GM12878 (cell line): ENCODE data around the gene FKBP15. TPM values are rescaled to one million over a fixed set of nuclear protein-coding genes. Genes with fewer than 3 reads are reported as not detected.
"Not testable (repeated sequence)": the region's sequence is repeated elsewhere in the genome, so short reads cannot be mapped to it uniquely, and the experiment has no call there.

Experiments used
- ATAC-seq: fragments of 200-7000 bp; cut with Tn5 transposase; 3 replicates; pipeline ENCODE4 v1.9.1; 2020; ENCODE audit warnings: mild to moderate bottlenecking, moderate library complexity
- BruUV-seq: library from RNA; stranded (reverse); fragments of 400-500 nt; replicated peaks from 2 replicates; lab custom pipeline; 2021; lab: Mats Ljungman, UMichigan
- CTCF ChIA-PET: fragments of 300-600 bp; sonication (Branson Sonifier 250); formaldehyde crosslinking; extraction: SDS; loops from one replicate; lab custom pipeline; 2021; ENCODE audit warnings: inconsistent platforms; lab: Yijun Ruan, JAX
- POLR2A ChIA-PET: fragments of 350-600 bp; formaldehyde crosslinking; extraction: SDS; loops from one replicate; lab custom pipeline; 2021; ENCODE audit warnings: inconsistent platforms; lab: Charles Lee
- RAD21 ChIA-PET: fragments of 300-600 bp; sonication (Branson Sonifier 250); formaldehyde crosslinking; loops from one replicate; lab custom pipeline; 2023; ENCODE audit warnings: antibody characterized with exemption; ENCODE audit not compliant: unreplicated experiment; lab: Charles Lee
- SMC1A ChIA-PET: fragments of 300-600 bp; sonication (Branson Sonifier 250); formaldehyde crosslinking; loops from one replicate; lab custom pipeline; 2023; ENCODE audit not compliant: unreplicated experiment, uncharacterized antibody; lab: Charles Lee
- DNase-seq: peaks from one replicate; pipeline ENCODE4 v3.0.0-alpha.2; 2011; ENCODE audit warnings: low read depth, low spot score
- FAIRE-seq: peaks from 3 replicates; lab custom pipeline; 2011; peaks lifted over from hg19 to GRCh38; lab: Jason Lieb, UNC
- H2AFZ ChIP-seq: 2 replicates; pipeline ENCODE4 v1.6.0; 2011; ENCODE audit warnings: low read depth, low read length, control low read depth; ENCODE audit not compliant: control insufficient read depth
- H3K27ac ChIP-seq: 2 replicates; pipeline ENCODE4 v1.5.1; 2011; ENCODE audit warnings: control low read depth; ENCODE audit not compliant: control insufficient read depth, insufficient read depth
- H3K27me3 ChIP-seq, 2 experiments: replicated peaks in 1 of 2; 2 replicates each; pipeline versions ENCODE4 v1.6.0 to v1.6.1; 2011; ENCODE audit warnings: low read length in 1 of 2; ENCODE audit not compliant: control insufficient read depth in 2 of 2, insufficient read depth in 2 of 2
- H3K36me3 ChIP-seq, 2 experiments: 2 replicates each; pipeline ENCODE4 v1.5.1; 2011; ENCODE audit warnings: low read length in 1 of 2; ENCODE audit not compliant: control insufficient read depth in 2 of 2, insufficient read depth in 2 of 2
- H3K4me1 ChIP-seq: 2 replicates; pipeline ENCODE4 v1.6.1; 2011; ENCODE audit warnings: mild to moderate bottlenecking, low read length, moderate library complexity, mixed read lengths; ENCODE audit not compliant: control insufficient read depth, insufficient read depth
- H3K4me2 ChIP-seq: 2 replicates; pipeline ENCODE4 v1.6.0; 2011; ENCODE audit warnings: control low read depth; ENCODE audit not compliant: control insufficient read depth, insufficient read depth
- H3K4me3 ChIP-seq: fragments of 200-600 bp; sonication (generic); 2 replicates; pipeline ENCODE4 v1.5.1; 2016
- H3K79me2 ChIP-seq: 2 replicates; pipeline ENCODE4 v1.6.0; 2011; ENCODE audit warnings: low read length; ENCODE audit not compliant: control insufficient read depth, insufficient read depth
- H3K9ac ChIP-seq: 2 replicates; pipeline ENCODE4 v1.8.0; 2011; ENCODE audit warnings: low read length, control low read depth, mixed read lengths; ENCODE audit not compliant: control insufficient read depth, insufficient read depth
- H3K9me3 ChIP-seq: replicated peaks from 3 replicates; pipeline ENCODE4 v1.5.1; 2011; ENCODE audit warnings: mild to moderate bottlenecking, low read length; ENCODE audit not compliant: control insufficient read depth, insufficient read depth
- H4K20me1 ChIP-seq: 2 replicates; pipeline ENCODE4 v1.6.0; 2011; ENCODE audit not compliant: control insufficient read depth, insufficient read depth
- FOS ChIP-seq: IDR thresholded peaks from 3 replicates; pipeline ENCODE4 v1.6.1; 2011; ENCODE audit warnings: borderline replicate concordance; ENCODE audit not compliant: insufficient read length; ENCODE audit errors: extremely low read depth
- JUNB ChIP-seq: IDR thresholded peaks from 2 replicates; pipeline ENCODE4 v1.6.1; 2016; ENCODE audit warnings: antibody characterized with exemption, mild to moderate bottlenecking
- SKIL ChIP-seq: fragments of 450-650 bp; IDR thresholded peaks from 2 replicates; pipeline ENCODE4 v1.6.1; 2017; ENCODE audit warnings: mild to moderate bottlenecking, low read depth, inconsistent platforms; ENCODE audit not compliant: poor library complexity, severe bottlenecking
- WGBS: methylation state at CpG from one replicate; pipeline ENCODE4 v1.1.6; 2016; ENCODE audit warnings: low lambda C conversion rate; ENCODE audit not compliant: insufficient replicate concordance, insufficient coverage; ENCODE audit errors: missing lambda C conversion rate; 5-methylcytosine and 5-hydroxymethylcytosine counted together
- in situ Hi-C: fragments of 300-500 bp; cut with MboI; formaldehyde crosslinking; loops from 9 replicates; pipeline ENCODE4 v1.14.3; 2018; ENCODE audit warnings: mixed read lengths
- intact Hi-C: fragments of 100-400 bp; cut with micrococcal nuclease; formaldehyde crosslinking; loops from one replicate; pipeline ENCODE4 v1.14.2; 2022; ENCODE audit not compliant: unreplicated experiment
- polyA plus RNA-seq, 11 experiments: library from polyadenylated mRNA; depleted of rRNA in 4 of 11; unstranded in 6 of 11; stranded (reverse) in 5 of 11; fragments of >200 nt; fragmentation: Nextera tagmentation in 4 of 11; fragmentation: Illumina TruSeq in 1 of 11; extraction: Ambion mirVana in 4 of 11; extraction: Trizol in 1 of 11; gene quantifications; 1 replicate in 1 of 11; 2 replicates in 10 of 11; pipeline versions ENCODE4 v1.2.1 to v1.2.3, GENCODE V29; 2011 to 2016; ENCODE audit warnings: inconsistent platforms in 2 of 11, missing spikeins in 2 of 11, low read depth in 1 of 11
- total RNA-seq, 4 experiments: library from RNA; depleted of rRNA in 3 of 4; stranded (reverse); fragments of >200 nt in 3 of 4; fragmentation: Illumina TruSeq in 1 of 4; extraction: Trizol in 1 of 4; gene quantifications; 2 replicates each; pipeline versions ENCODE4 v1.2.1 to v1.2.3, GENCODE V29; 2013 to 2021

The FKBP15 gene
- total and polyA plus RNA-seq, 10 of the 15 experiments (the other 5 are each of a cell fraction or from before 2014, with no cell fraction given), result 5.0 to 53.4 (median 21.2) TPM

DNA sequence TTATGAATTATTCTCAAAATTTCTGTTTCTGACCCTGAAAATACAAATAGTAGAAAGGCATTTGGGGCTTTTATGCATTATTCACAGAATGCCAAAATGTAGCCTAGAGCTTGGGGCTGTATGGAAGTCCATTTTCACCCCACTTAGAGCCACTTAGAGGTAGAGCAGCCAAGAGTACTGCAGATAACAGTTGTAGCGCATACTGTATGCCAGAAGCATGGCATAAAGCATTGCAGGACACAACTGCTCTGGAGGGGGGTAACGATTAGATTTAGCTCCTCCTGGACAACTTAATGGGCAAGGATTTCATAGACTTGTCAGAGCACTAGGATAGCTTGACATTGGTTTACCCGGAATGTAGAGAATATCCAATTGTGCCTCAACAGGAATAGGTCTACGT is 15.9 kb upstream of the FKBP15 start:
- no peak for DNase-seq
- Histone ChIP-seq H3K27me3 (no peaks in the 10 kb centered on the region), H3K4me2 (no peak overlapping the region), H3K9ac (no peak overlapping the region), H4K20me1 (no peaks in the 10 kb centered on the region), H3K4me3 (no peak overlapping the region), H3K4me1 (peaks cover 9% of the 10 kb centered on the region), H3K27ac (no peak overlapping the region), H3K36me3 (no peaks in the 10 kb centered on the region), H3K9me3 (no peaks in the 10 kb centered on the region), H3K79me2 (peaks cover 5% of the 10 kb centered on the region), H2AFZ (no peak overlapping the region)
- ChIA-PET SMC1A (interaction anchor here (4.4 kb wide), 1 partner anchor 16 kb away, joined by 14 read pairs; the partner anchor contains the start of genes FKBP15 and SLC31A1), POLR2A (interaction anchor here (1.2 kb wide), 1 partner anchor 15 kb away, joined by 3 read pairs; the partner anchor contains the start of gene SLC31A1), RAD21 (interaction anchor here (0.9 kb wide), 1 partner anchor 14 kb away, joined by 3 read pairs; no protein-coding TSS in a partner anchor), CTCF (no interaction called here)
- in situ Hi-C loops (no loop called here), intact Hi-C loops (no loop called here)
- no peak for ATAC-seq
- WGBS, result 94% methylated on average over 4 of the region's 4 CpGs
- TF ChIP-seq SKIL, result no peak
- TF ChIP-seq FOS, result no peak
- no peak for TF ChIP-seq JUNB
- no peak for FAIRE-seq
- no TSS peak for BruUV-seq

GRCh38 chr9:113235701-113236255 is 14.7 kb upstream of the FKBP15 start:
- ATAC-seq, RAD21 ChIA-PET, H3K9me3 ChIP-seq, POLR2A ChIA-PET, BruUV-seq, H2AFZ ChIP-seq, in situ Hi-C loops, H3K79me2 ChIP-seq, DNase-seq, FAIRE-seq, H3K9ac ChIP-seq, H3K27ac ChIP-seq, SMC1A ChIA-PET, H3K4me3 ChIP-seq, CTCF ChIA-PET, H4K20me1 ChIP-seq, H3K4me1 ChIP-seq, H3K4me2 ChIP-seq, H3K27me3 ChIP-seq, H3K36me3 ChIP-seq, intact Hi-C loops: not testable (repeated sequence)
- WGBS, result 93% methylated on average over 10 of the region's 10 CpGs
